GM19324 (cell line): Measurements from ENCODE around the gene FBXL2.
A peak's percentile ranks its signal among the peaks of the same experiment; 100 is the strongest.

Experiments
- ATAC-seq: cut with Tn5 transposase; IDR thresholded peaks from one replicate; pipeline ENCODE4 v1.9.1; 2021; ENCODE audit warnings: mild to moderate bottlenecking, moderate library complexity; ENCODE audit not compliant: unreplicated experiment, low FRiP score

The FBXL2 gene

GRCh38 chr3:33277193-33277882, at the start of gene FBXL2:
Gene FBXL2, plus strand, starts transcription at chr3:33277442. Its CDS starts 71 bp downstream, at chr3:33277513.
- ATAC-seq, result peak; percentile 51

- ATAC-seq, result no peak
Measured at GRCh38 chr3:33229066-33229465, 48.2 kb upstream of the FBXL2 start.

- no peak for ATAC-seq
Measured at GRCh38 chr3:33229947-33230346, 47.3 kb upstream of the FBXL2 start.

GRCh38 chr3:33231756-33232465, 45.3 kb upstream of the FBXL2 start:
- no peak for ATAC-seq

- ATAC-seq, result no peak
Measured at GRCh38 chr3:33233884-33234283, 43.4 kb upstream of the FBXL2 start.

- ATAC-seq, result no peak
Measured at GRCh38 chr3:33236005-33236404, 41.2 kb upstream of the FBXL2 start.

- no peak for ATAC-seq
Measured at GRCh38 chr3:33237439-33237838, 39.8 kb upstream of the FBXL2 start.

GRCh38 chr3:33238923-33239322, 38.3 kb upstream of the FBXL2 start:
- ATAC-seq, result no peak

- ATAC-seq, result no peak
Measured at GRCh38 chr3:33240261-33240660, 37.0 kb upstream of the FBXL2 start.

- ATAC-seq, result no peak
Measured at GRCh38 chr3:33246786-33247185, 30.5 kb upstream of the FBXL2 start.

- no peak for ATAC-seq
Measured at GRCh38 chr3:33250712-33251111, 26.5 kb upstream of the FBXL2 start.

GRCh38 chr3:33256249-33256648, 21.0 kb upstream of the FBXL2 start:
- no peak for ATAC-seq

- no peak for ATAC-seq
Measured at GRCh38 chr3:33260104-33260503, 17.1 kb upstream of the FBXL2 start.

- no peak for ATAC-seq
Measured at GRCh38 chr3:33269385-33269784, 7.9 kb upstream of the FBXL2 start.

- ATAC-seq, result no peak
Measured at GRCh38 chr3:33271324-33271723, 5.9 kb upstream of the FBXL2 start.

GRCh38 chr3:33273628-33274027, 3.6 kb upstream of the FBXL2 start:
- no peak for ATAC-seq

GRCh38 chr3:33278163-33278562, 921 bp downstream of the FBXL2 start:
- ATAC-seq, result no peak

GRCh38 chr3:33287672-33288282, 10.5 kb downstream of the FBXL2 start:
- ATAC-seq, result no peak

GRCh38 chr3:33299395-33300081, 22.3 kb downstream of the FBXL2 start:
- ATAC-seq, result no peak

GRCh38 chr3:33312361-33312760, 35.1 kb downstream of the FBXL2 start:
- no peak for ATAC-seq

GRCh38 chr3:33313331-33313730, 36.1 kb downstream of the FBXL2 start:
- no peak for ATAC-seq
